MM.1S (cell line): Measurements from ENCODE around the gene TMEM115.

ENCODE experiments used
- DNase-seq: peaks from one replicate; pipeline ENCODE4 v3.0.0-alpha.2; 2015
- H2AFZ ChIP-seq: fragments of 300-600 bp; sonication (generic); 2 replicates; pipeline ENCODE4 v1.6.0; 2016; ENCODE audit warnings: antibody characterized with exemption, low read length
- H3F3A ChIP-seq: fragments of 300-600 bp; sonication (generic); 2 replicates; pipeline ENCODE4 v1.6.1; 2016; ENCODE audit warnings: mild to moderate bottlenecking, antibody characterized with exemption, low read length, moderate library complexity, mixed read lengths; ENCODE audit not compliant: insufficient read depth
- H3K27ac ChIP-seq: fragments of 300-600 bp; sonication (generic); 2 replicates; pipeline ENCODE4 v1.5.1; 2016; ENCODE audit warnings: mild to moderate bottlenecking, low read length
- H3K27me3 ChIP-seq: fragments of 300-600 bp; sonication (generic); replicated peaks from 2 replicates; pipeline ENCODE4 v1.6.0; 2016; ENCODE audit warnings: low read length; ENCODE audit not compliant: insufficient read depth
- H3K36me3 ChIP-seq: fragments of 300-600 bp; sonication (generic); replicated peaks from 2 replicates; pipeline ENCODE4 v1.6.1; 2016; ENCODE audit warnings: mild to moderate bottlenecking, low read length, mixed read lengths; ENCODE audit not compliant: insufficient read depth
- H3K4me1 ChIP-seq: fragments of 300-600 bp; sonication (generic); 2 replicates; pipeline ENCODE4 v1.6.1; 2016; ENCODE audit warnings: low read length, mixed read lengths
- H3K4me2 ChIP-seq: fragments of 300-600 bp; sonication (generic); 2 replicates; pipeline ENCODE4 v1.6.0; 2016; ENCODE audit warnings: low read depth, low read length
- H3K4me3 ChIP-seq: fragments of 300-600 bp; sonication (generic); 2 replicates; pipeline ENCODE4 v1.5.1; 2016; ENCODE audit warnings: low read length, mixed read lengths
- H3K79me2 ChIP-seq: fragments of 300-600 bp; sonication (generic); 2 replicates; pipeline ENCODE4 v1.6.1; 2016; ENCODE audit warnings: mixed run types, low read length, mixed read lengths
- H3K9ac ChIP-seq: fragments of 300-600 bp; sonication (generic); 2 replicates; pipeline ENCODE4 v1.6.1; 2016; ENCODE audit warnings: low read length, mixed read lengths
- H3K9me2 ChIP-seq: fragments of 300-600 bp; sonication (generic); replicated peaks from 2 replicates; pipeline ENCODE4 v1.6.1; 2016; ENCODE audit warnings: mild to moderate bottlenecking, low read length, mixed read lengths; ENCODE audit not compliant: insufficient read depth
- H3K9me3 ChIP-seq: fragments of 300-600 bp; sonication (generic); replicated peaks from 2 replicates; pipeline ENCODE4 v1.6.1; 2016; ENCODE audit warnings: mild to moderate bottlenecking, low read length, mixed read lengths; ENCODE audit not compliant: insufficient read depth
- H4K20me1 ChIP-seq: fragments of 300-600 bp; sonication (generic); 2 replicates; pipeline ENCODE4 v1.6.1; 2016; ENCODE audit warnings: mild to moderate bottlenecking, low read length, moderate library complexity, mixed read lengths; ENCODE audit not compliant: insufficient read depth
- EZH2 ChIP-seq: fragments of 300-600 bp; sonication (generic); optimal IDR thresholded peaks from 2 replicates; pipeline ENCODE3; 2017; ENCODE audit warnings: low read depth, mild to moderate bottlenecking, antibody characterized with exemption, low read length, mixed read lengths
- EZH2phosphoT487 ChIP-seq: fragments of 300-600 bp; sonication (generic); IDR thresholded peaks from 2 replicates; pipeline ENCODE4 v1.6.1; 2018; ENCODE audit warnings: antibody characterized with exemption, low read length
- TF ChIP-seq, protein P1 (sequence below): fragments of 300-600 bp; sonication (generic); IDR thresholded peaks from 2 replicates; pipeline ENCODE4 v1.5.1; 2016; ENCODE audit warnings: antibody characterized with exemption, low read length, mixed read lengths

The TMEM115 gene

GRCh38 chr3:50389414-50389767 lies 30.1 kb upstream of the TMEM115 start:
- TF ChIP-seq EZH2 (no peak), EZH2phosphoT487 (no peak)
- TF ChIP-seq, protein P1, sequence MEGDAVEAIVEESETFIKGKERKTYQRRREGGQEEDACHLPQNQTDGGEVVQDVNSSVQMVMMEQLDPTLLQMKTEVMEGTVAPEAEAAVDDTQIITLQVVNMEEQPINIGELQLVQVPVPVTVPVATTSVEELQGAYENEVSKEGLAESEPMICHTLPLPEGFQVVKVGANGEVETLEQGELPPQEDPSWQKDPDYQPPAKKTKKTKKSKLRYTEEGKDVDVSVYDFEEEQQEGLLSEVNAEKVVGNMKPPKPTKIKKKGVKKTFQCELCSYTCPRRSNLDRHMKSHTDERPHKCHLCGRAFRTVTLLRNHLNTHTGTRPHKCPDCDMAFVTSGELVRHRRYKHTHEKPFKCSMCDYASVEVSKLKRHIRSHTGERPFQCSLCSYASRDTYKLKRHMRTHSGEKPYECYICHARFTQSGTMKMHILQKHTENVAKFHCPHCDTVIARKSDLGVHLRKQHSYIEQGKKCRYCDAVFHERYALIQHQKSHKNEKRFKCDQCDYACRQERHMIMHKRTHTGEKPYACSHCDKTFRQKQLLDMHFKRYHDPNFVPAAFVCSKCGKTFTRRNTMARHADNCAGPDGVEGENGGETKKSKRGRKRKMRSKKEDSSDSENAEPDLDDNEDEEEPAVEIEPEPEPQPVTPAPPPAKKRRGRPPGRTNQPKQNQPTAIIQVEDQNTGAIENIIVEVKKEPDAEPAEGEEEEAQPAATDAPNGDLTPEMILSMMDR = no peak
- H3K4me2 ChIP-seq = no peak overlapping the region
- no peaks in the 10 kb centered on the region for H3K79me2 ChIP-seq
- H3K27me3 ChIP-seq = peaks cover 81% of the 10 kb centered on the region
- no peaks in the 10 kb centered on the region for H4K20me1 ChIP-seq
- no peak for DNase-seq
- no peaks in the 10 kb centered on the region for H3F3A ChIP-seq
- H3K27ac ChIP-seq = no peak overlapping the region
- no peak overlapping the region for H3K4me3 ChIP-seq
- H3K9ac ChIP-seq = no peak overlapping the region
- H3K9me2 ChIP-seq = no peaks in the 10 kb centered on the region
- no peaks in the 10 kb centered on the region for H3K9me3 ChIP-seq
- no peaks in the 10 kb centered on the region for H3K36me3 ChIP-seq
- no peak overlapping the region for H2AFZ ChIP-seq
- H3K4me1 ChIP-seq = no peaks in the 10 kb centered on the region

GRCh38 chr3:50388720-50389413 lies 29.5 kb upstream of the TMEM115 start:
- Histone ChIP-seq H3K27ac (no peak overlapping the region), H3K36me3 (no peaks in the 10 kb centered on the region), H3K4me3 (no peak overlapping the region), H3K9me3 (no peaks in the 10 kb centered on the region), H4K20me1 (no peaks in the 10 kb centered on the region), H3K9me2 (no peaks in the 10 kb centered on the region), H3K4me1 (no peaks in the 10 kb centered on the region), H3F3A (no peaks in the 10 kb centered on the region), H2AFZ (no peak overlapping the region), H3K27me3 (peaks cover 80% of the 10 kb centered on the region), H3K4me2 (no peak overlapping the region), H3K79me2 (no peaks in the 10 kb centered on the region), H3K9ac (no peak overlapping the region)
- DNase-seq = no peak
- TF ChIP-seq EZH2 = no peak

- Histone ChIP-seq H3F3A (no peaks in the 10 kb centered on the region), H3K36me3 (no peaks in the 10 kb centered on the region), H3K27ac (no peak overlapping the region), H3K27me3 (peaks cover 81% of the 10 kb centered on the region), H3K4me1 (no peaks in the 10 kb centered on the region), H2AFZ (no peak overlapping the region), H3K9me3 (no peaks in the 10 kb centered on the region), H3K4me3 (no peak overlapping the region), H3K9me2 (no peaks in the 10 kb centered on the region), H3K79me2 (no peaks in the 10 kb centered on the region), H3K9ac (no peak overlapping the region), H4K20me1 (no peaks in the 10 kb centered on the region), H3K4me2 (no peak overlapping the region)
- no peak for DNase-seq
- TF ChIP-seq, protein P1 = peak; percentile 53
- no peak for TF ChIP-seq EZH2
Observed at GRCh38 chr3:50388016-50388719, 28.8 kb upstream of the TMEM115 start.

DNA sequence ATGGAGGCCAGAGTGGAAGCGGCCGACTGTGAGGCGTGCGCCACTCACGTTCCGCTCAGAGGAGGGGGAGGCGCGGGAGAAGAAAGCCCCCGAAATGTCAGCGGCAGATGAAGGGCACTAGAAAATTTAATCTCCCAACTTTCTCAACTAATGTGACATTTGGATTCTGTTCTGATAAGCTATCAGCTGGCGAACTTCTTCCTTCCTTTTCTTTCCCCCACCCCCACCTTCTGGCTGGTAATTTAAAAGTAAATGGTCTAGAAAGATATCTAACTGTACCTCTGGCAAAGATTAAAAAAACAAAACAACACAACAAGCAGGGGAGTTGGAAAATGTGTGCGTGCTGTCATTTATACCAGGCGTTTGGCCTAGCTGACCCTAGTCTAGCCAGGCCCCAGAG lies 26.4 kb upstream of the TMEM115 start:
- Histone ChIP-seq H2AFZ (no peak overlapping the region), H3F3A (no peaks in the 10 kb centered on the region), H3K27me3 (peaks cover 86% of the 10 kb centered on the region), H3K9me3 (no peaks in the 10 kb centered on the region), H3K36me3 (no peaks in the 10 kb centered on the region), H3K27ac (no peak overlapping the region), H3K79me2 (no peaks in the 10 kb centered on the region), H3K4me3 (no peak overlapping the region), H3K4me1 (no peaks in the 10 kb centered on the region), H3K9me2 (no peaks in the 10 kb centered on the region), H3K9ac (no peak overlapping the region), H4K20me1 (no peaks in the 10 kb centered on the region), H3K4me2 (no peak overlapping the region)
- no peak for DNase-seq
- TF ChIP-seq, protein P1 = no peak
- TF ChIP-seq EZH2 (no peak), EZH2phosphoT487 (no peak)
